Parathyroid adenoma (tissue), 2 donors: ENCODE measurements around the gene PKLR.

Source experiments
- H2AFZ ChIP-seq: fragments of 300-600 bp; sonication (generic); one replicate; pipeline ENCODE4 v1.7.0; 2017; ENCODE audit warnings: antibody characterized with exemption, mild to moderate bottlenecking
- H3K27ac ChIP-seq: fragments of 300-600 bp; sonication (generic); one replicate; pipeline ENCODE4 v1.7.0; 2017
- H3K27me3 ChIP-seq: fragments of 300-600 bp; sonication (generic); one replicate; pipeline ENCODE4 v1.7.0; 2017; ENCODE audit warnings: low read length; ENCODE audit not compliant: control insufficient read depth, insufficient read depth
- H3K36me3 ChIP-seq: fragments of 300-600 bp; sonication (generic); one replicate; pipeline ENCODE4 v1.7.0; 2017; ENCODE audit warnings: low read length; ENCODE audit not compliant: control insufficient read depth, insufficient read depth
- H3K4me1 ChIP-seq: fragments of 300-600 bp; sonication (generic); one replicate; pipeline ENCODE4 v1.7.0; 2017; ENCODE audit warnings: control low read depth
- H3K4me2 ChIP-seq: fragments of 300-600 bp; sonication (generic); one replicate; pipeline ENCODE4 v1.7.0; 2017; ENCODE audit warnings: low read length
- H3K4me3 ChIP-seq: fragments of 300-600 bp; sonication (generic); one replicate; pipeline ENCODE4 v1.7.0; 2017; ENCODE audit warnings: low read depth, low read length
- H3K79me2 ChIP-seq: fragments of 300-600 bp; sonication (generic); one replicate; pipeline ENCODE4 v1.7.0; 2017; ENCODE audit warnings: control low read depth
- H3K9ac ChIP-seq: fragments of 300-600 bp; sonication (generic); one replicate; pipeline ENCODE4 v1.7.0; 2017; ENCODE audit warnings: mild to moderate bottlenecking
- H3K9me3 ChIP-seq: fragments of 300-600 bp; sonication (generic); one replicate; pipeline ENCODE4 v1.7.0; 2017; ENCODE audit warnings: low read length; ENCODE audit not compliant: control insufficient read depth
- TF ChIP-seq, protein P1 (sequence below): fragments of 300-600 bp; sonication (generic); IDR thresholded peaks from one replicate; pipeline ENCODE4 v1.7.0; 2017; ENCODE audit warnings: antibody characterized with exemption, mild to moderate bottlenecking
- donor health status: primary hyperparathyroidism.

PKLR gene

GRCh38 chr1:155261852-155262673, 39.2 kb downstream of the PKLR start, which contains the start of gene SCAMP3:
Gene SCAMP3 (minus strand): TSS chr1:155262360. CDS start chr1:155262151, 209 bp downstream.
- Histone ChIP-seq H3K9me3 (no peaks in the 10 kb centered on the region), H3K27ac (peak within 1 kb of the TSS; percentile 80), H3K4me1 (no peaks in the 10 kb centered on the region), H3K36me3 (no peaks in the 10 kb centered on the region), H2AFZ (peak within 1 kb of the TSS; percentile 75), H3K27me3 (no peaks in the 10 kb centered on the region), H3K9ac (peak within 1 kb of the TSS; percentile 19), H3K79me2 (no peaks in the 10 kb centered on the region), H3K4me2 (peak within 1 kb of the TSS; percentile 98), H3K4me3 (peak within 1 kb of the TSS; percentile 92)
- TF ChIP-seq, protein P1, sequence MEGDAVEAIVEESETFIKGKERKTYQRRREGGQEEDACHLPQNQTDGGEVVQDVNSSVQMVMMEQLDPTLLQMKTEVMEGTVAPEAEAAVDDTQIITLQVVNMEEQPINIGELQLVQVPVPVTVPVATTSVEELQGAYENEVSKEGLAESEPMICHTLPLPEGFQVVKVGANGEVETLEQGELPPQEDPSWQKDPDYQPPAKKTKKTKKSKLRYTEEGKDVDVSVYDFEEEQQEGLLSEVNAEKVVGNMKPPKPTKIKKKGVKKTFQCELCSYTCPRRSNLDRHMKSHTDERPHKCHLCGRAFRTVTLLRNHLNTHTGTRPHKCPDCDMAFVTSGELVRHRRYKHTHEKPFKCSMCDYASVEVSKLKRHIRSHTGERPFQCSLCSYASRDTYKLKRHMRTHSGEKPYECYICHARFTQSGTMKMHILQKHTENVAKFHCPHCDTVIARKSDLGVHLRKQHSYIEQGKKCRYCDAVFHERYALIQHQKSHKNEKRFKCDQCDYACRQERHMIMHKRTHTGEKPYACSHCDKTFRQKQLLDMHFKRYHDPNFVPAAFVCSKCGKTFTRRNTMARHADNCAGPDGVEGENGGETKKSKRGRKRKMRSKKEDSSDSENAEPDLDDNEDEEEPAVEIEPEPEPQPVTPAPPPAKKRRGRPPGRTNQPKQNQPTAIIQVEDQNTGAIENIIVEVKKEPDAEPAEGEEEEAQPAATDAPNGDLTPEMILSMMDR: no peak

DNA sequence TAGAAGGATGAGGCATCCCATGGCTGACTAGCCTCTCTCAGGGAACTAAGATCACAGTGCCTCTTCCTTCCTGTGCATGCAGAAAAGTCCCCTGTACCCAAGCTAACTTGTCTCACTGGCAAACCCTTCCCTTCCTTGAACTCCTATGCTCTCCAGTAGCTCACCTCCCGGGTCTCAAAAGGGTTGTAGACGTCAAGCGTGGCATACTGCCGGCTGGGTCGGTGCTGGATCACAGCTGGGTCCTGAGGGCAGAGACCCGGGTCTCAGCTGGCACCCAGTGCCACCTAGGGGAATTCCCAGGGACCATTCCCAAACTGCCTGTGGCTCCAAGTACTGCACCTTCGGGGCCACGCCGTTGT, 39.8 kb downstream of the PKLR start:
- H3K9me3 ChIP-seq: no peaks in the 10 kb centered on the region
- H3K4me1 ChIP-seq: no peaks in the 10 kb centered on the region
- no peaks in the 10 kb centered on the region for H3K36me3 ChIP-seq
- peak overlapping the region; percentile 92 for H3K4me3 ChIP-seq
- peak overlapping the region; percentile 98 for H3K4me2 ChIP-seq
- no peaks in the 10 kb centered on the region for H3K79me2 ChIP-seq
- TF ChIP-seq, protein P1: no peak
- H3K27ac ChIP-seq: peak overlapping the region; percentile 80
- H3K9ac ChIP-seq: no peak overlapping the region
- peak overlapping the region; percentile 75 for H2AFZ ChIP-seq
- H3K27me3 ChIP-seq: no peaks in the 10 kb centered on the region

GRCh38 chr1:155260276-155260675, 41.0 kb downstream of the PKLR start:
- H3K36me3 ChIP-seq: no peaks in the 10 kb centered on the region
- TF ChIP-seq, protein P1: no peak

DNA sequence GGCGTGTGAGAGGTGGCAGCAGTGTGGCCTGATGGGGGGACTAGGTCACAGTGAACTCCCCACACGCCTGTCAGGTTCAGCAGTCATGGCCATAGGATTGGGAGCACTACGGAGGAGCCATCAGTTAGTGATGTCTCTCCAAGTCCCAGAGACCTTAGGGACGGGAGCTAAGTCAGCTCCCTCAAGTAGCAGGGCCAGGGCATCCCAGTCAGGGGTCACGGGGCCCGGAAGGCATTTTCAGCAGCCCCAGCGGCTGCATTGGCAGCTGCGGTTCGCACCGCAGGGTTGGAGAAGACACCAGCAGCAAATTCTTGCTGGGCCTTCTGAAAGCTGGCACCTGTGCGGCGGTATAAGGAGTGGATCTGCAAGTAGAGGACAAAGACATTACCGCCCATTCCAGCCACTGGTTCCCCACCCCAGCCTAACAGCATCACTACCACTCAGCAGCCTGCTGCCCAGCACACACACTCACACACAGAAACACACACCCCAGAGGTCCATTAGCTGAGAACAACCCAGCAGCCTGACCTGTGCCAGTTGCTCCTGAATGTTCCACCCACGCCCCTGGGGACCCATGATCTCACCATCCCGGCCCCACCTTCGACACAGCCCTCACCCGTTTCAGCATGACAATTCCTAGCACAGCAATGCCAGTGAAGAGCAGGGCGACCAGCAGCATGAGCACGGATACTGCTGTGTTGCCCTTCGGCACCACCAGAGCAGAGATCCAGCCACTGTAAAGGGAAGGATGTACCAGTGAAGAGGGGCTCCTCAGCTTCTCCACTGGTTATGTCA, 45.0 kb downstream of the PKLR start:
- H3K9ac ChIP-seq: no peak overlapping the region
- no peaks in the 10 kb centered on the region for H3K79me2 ChIP-seq
- peak overlapping the region; percentile 77 for H3K4me2 ChIP-seq
- peak overlapping the region; percentile 63 for H3K4me3 ChIP-seq
- TF ChIP-seq, protein P1: no peak
- H2AFZ ChIP-seq: peak overlapping the region; percentile 85
- H3K9me3 ChIP-seq: no peaks in the 10 kb centered on the region
- H3K36me3 ChIP-seq: no peaks in the 10 kb centered on the region
- peaks cover 4% of the 10 kb centered on the region for H3K4me1 ChIP-seq
- no peaks in the 10 kb centered on the region for H3K27me3 ChIP-seq
- peak overlapping the region; percentile 93 for H3K27ac ChIP-seq

More at GRCh38 chr1:155260276-155260675, 41.0 kb downstream of the PKLR start:
- Histone ChIP-seq H3K27ac (no peak overlapping the region), H3K9me3 (no peaks in the 10 kb centered on the region), H3K9ac (no peak overlapping the region), H3K4me1 (no peaks in the 10 kb centered on the region), H3K4me2 (no peak overlapping the region), H3K4me3 (no peak overlapping the region), H3K79me2 (no peaks in the 10 kb centered on the region), H2AFZ (no peak overlapping the region), H3K27me3 (no peaks in the 10 kb centered on the region)
